ENCODE results near the gene GALNT16.

Gene GALNT16

GRCh38 chr14:69232388-69232787, 27.6 kb upstream of the GALNT16 start:
- DNase-seq (ENCODE audit: low read depth), result no peak
- no peak overlapping the region for H3K4me3 ChIP-seq (ENCODE audit: low read length)
- no peak for TF ChIP-seq CTCF (conservative IDR thresholded peaks at IDR 0.05; ENCODE audit: low read length)

- no peak overlapping the region for H3K4me3 ChIP-seq (ENCODE audit: low read length)
- no peak for TF ChIP-seq CTCF (conservative IDR thresholded peaks at IDR 0.05; ENCODE audit: low read length)
- no peak for DNase-seq (ENCODE audit: low read depth)
These were observed 25.9 kb upstream of the GALNT16 start for GRCh38 chr14:69234106-69234505.

GRCh38 chr14:69235708-69236107, 24.2 kb upstream of the GALNT16 start:
- no peak overlapping the region for H3K4me3 ChIP-seq (ENCODE audit: low read length)
- no peak for TF ChIP-seq CTCF (conservative IDR thresholded peaks at IDR 0.05; ENCODE audit: low read length)
- DNase-seq (ENCODE audit: low read depth), result no peak

- H3K4me3 ChIP-seq (ENCODE audit: low read length), result no peak overlapping the region
- DNase-seq (ENCODE audit: low read depth), result no peak
- no peak for TF ChIP-seq CTCF (conservative IDR thresholded peaks at IDR 0.05; ENCODE audit: low read length)
These were observed 22.8 kb upstream of the GALNT16 start for GRCh38 chr14:69237142-69237541.

GRCh38 chr14:69237584-69237983, 22.4 kb upstream of the GALNT16 start:
- DNase-seq (ENCODE audit: low read depth), result no peak
- no peak overlapping the region for H3K4me3 ChIP-seq (ENCODE audit: low read length)
- no peak for TF ChIP-seq CTCF (conservative IDR thresholded peaks at IDR 0.05; ENCODE audit: low read length)

GRCh38 chr14:69238883-69239282, 21.1 kb upstream of the GALNT16 start:
- no peak for TF ChIP-seq CTCF (conservative IDR thresholded peaks at IDR 0.05; ENCODE audit: low read length)
- no peak for DNase-seq (ENCODE audit: low read depth)
- H3K4me3 ChIP-seq (ENCODE audit: low read length), result no peak overlapping the region

GRCh38 chr14:69240527-69241173, 19.3 kb upstream of the GALNT16 start:
- DNase-seq (ENCODE audit: low read depth), result no peak
- TF ChIP-seq CTCF (conservative IDR thresholded peaks at IDR 0.05; ENCODE audit: low read length), result no peak

More at GRCh38 chr14:69240527-69241173, 19.3 kb upstream of the GALNT16 start:
- no peak overlapping the region for H3K4me3 ChIP-seq (ENCODE audit: low read length)

Data from AG10803 (cell line).